C1 segment of cervical spinal cord (tissue), 14 donors: Measurements from ENCODE around the gene CYP20A1.
A peak's percentile ranks its signal among the peaks of the same experiment; 100 is the strongest.
"Not testable (repeated sequence)": the region's sequence is repeated elsewhere in the genome, so short reads cannot be mapped to it uniquely, and the experiment has no call there.

Experiments
- DNase-seq, 14 donors: peaks; one replicate each; lab custom pipeline; 2025; lab: John Stamatoyannopoulos, UW

CYP20A1 gene

GRCh38 chr2:203280428-203281064, 41.7 kb downstream of the CYP20A1 start:
- DNase-seq, result no peak

GRCh38 chr2:203282101-203282500, 43.3 kb downstream of the CYP20A1 start:
- no peak for DNase-seq

- no peak for DNase-seq
Measured at GRCh38 chr2:203286532-203286931, 47.7 kb downstream of the CYP20A1 start.

GRCh38 chr2:203301667-203302066, 62.8 kb downstream of the CYP20A1 start:
- DNase-seq, result no peak

- not testable (repeated sequence) for DNase-seq
Measured at GRCh38 chr2:203302586-203302985, 63.8 kb downstream of the CYP20A1 start.

- no peak for DNase-seq
Measured at GRCh38 chr2:203310688-203311436, 72.0 kb downstream of the CYP20A1 start.

- DNase-seq, result no peak
Measured at GRCh38 chr2:203326356-203326755, 87.5 kb downstream of the CYP20A1 start.

- peak in 2 of 14 donors; percentile 53 to 63 for DNase-seq
Measured at GRCh38 chr2:203327582-203327900, 88.7 kb downstream of the CYP20A1 start.

- DNase-seq, result peak in 13 of 14 donors; percentile 47 to 91 (median 81)
Measured at GRCh38 chr2:203327901-203328759, 89.3 kb downstream of the CYP20A1 start, which contains the start of gene ABI2. Gene ABI2, plus strand, starts transcription at chr2:203328394. Its CDS starts 121 bp downstream, at chr2:203328515.

GRCh38 chr2:203328760-203329540, 90.1 kb downstream of the CYP20A1 start:
- peak in 11 of 14 donors; percentile 3 to 66 (median 46) for DNase-seq

GRCh38 chr2:203330434-203330833, 91.6 kb downstream of the CYP20A1 start:
- DNase-seq, result peak in 1 of 14 donors; percentile 17

GRCh38 chr2:203338322-203338721, 99.5 kb downstream of the CYP20A1 start:
- peak in 1 of 14 donors; percentile 13 for DNase-seq

- DNase-seq, result no peak
Measured at GRCh38 chr2:203340791-203341487, 102.1 kb downstream of the CYP20A1 start.

- no peak for DNase-seq
Measured at GRCh38 chr2:203341741-203342310, 103.0 kb downstream of the CYP20A1 start.

- DNase-seq, result not testable (repeated sequence)
Measured at GRCh38 chr2:203342374-203342773, 103.6 kb downstream of the CYP20A1 start.

GRCh38 chr2:203344667-203345066, 105.8 kb downstream of the CYP20A1 start:
- no peak for DNase-seq

GRCh38 chr2:203346612-203347011, 107.8 kb downstream of the CYP20A1 start:
- no peak for DNase-seq

GRCh38 chr2:203347375-203347774, 108.6 kb downstream of the CYP20A1 start:
- DNase-seq, result no peak

- DNase-seq, result no peak
Measured at GRCh38 chr2:203352604-203353255, 113.9 kb downstream of the CYP20A1 start.

- no peak for DNase-seq
Measured at GRCh38 chr2:203354966-203355365, 116.1 kb downstream of the CYP20A1 start.
